ENCODE measurements around the gene LIPG. TPM values are rescaled to one million over a fixed set of nuclear protein-coding genes. Genes with fewer than 3 reads are reported as not detected.

The LIPG gene
- polyA plus RNA-seq, 1 donor (not counting 4 experiments of a cell fraction or from before 2014, with no cell fraction given), result 241 TPM

- no peaks in the 10 kb centered on the region for H3K79me2 ChIP-seq (ENCODE audit: control insufficient read depth, insufficient read depth, low read length)
- H3K9ac ChIP-seq (ENCODE audit: control insufficient read depth, extremely low read depth, insufficient read depth, low read length), result no peak overlapping the region
- H3K27ac ChIP-seq (ENCODE audit: control insufficient read depth, insufficient read depth, low read length), result no peak overlapping the region
- no peak for DNase-seq (ENCODE audit: low read depth, low spot score)
- H3K9me1 ChIP-seq (ENCODE audit: control insufficient read depth, extremely low read depth, insufficient read depth, low read length), result no peaks in the 10 kb centered on the region
- no peak for FAIRE-seq
- H3K27me3 ChIP-seq (ENCODE audit: control insufficient read depth, extremely low read depth, insufficient read depth, low read length), result no peaks in the 10 kb centered on the region
- dilution Hi-C loops (cut with MboI; ENCODE audit: extremely low pct_ligation_motif_present, low sequenced_read_pairs), result no loop called here
- no peaks in the 10 kb centered on the region for H3K4me1 ChIP-seq (ENCODE audit: control insufficient read depth, extremely low read depth, insufficient read depth, low read length)
- no peaks in the 10 kb centered on the region for H3K9me3 ChIP-seq (ENCODE audit: control insufficient read depth, low read depth, low read length)
- no peak for TF ChIP-seq EZH2 (IDR thresholded peaks at IDR 0.05; ENCODE audit: low read length)
- no peak for TF ChIP-seq CTCF (optimal IDR thresholded peaks at IDR 0.05 in 1 of 3, IDR thresholded peaks at IDR 0.05 in 1 of 3, conservative IDR thresholded peaks at IDR 0.05 in 1 of 3; ENCODE audit: extremely low read depth in 1 of 3, insufficient read depth in 2 of 3, low read length in 3 of 3)
- no peak overlapping the region for H3K4me3 ChIP-seq (ENCODE audit: control insufficient read depth in 2 of 3, extremely low read depth in 1 of 3, insufficient read depth in 2 of 3, low read depth in 1 of 3, low read length in 3 of 3)
- H3K4me2 ChIP-seq (ENCODE audit: control insufficient read depth, extremely low read depth, insufficient read depth, low read depth, low read length), result no peak overlapping the region
- no peak overlapping the region for H2AFZ ChIP-seq (ENCODE audit: control insufficient read depth, low read length)
- peaks cover 36 to 54% of the 10 kb centered on the region in 2 experiments for H3K36me3 ChIP-seq (ENCODE audit: control insufficient read depth in 2 of 2, extremely low read depth in 1 of 2, insufficient read depth in 2 of 2, low read length in 2 of 2)
- H4K20me1 ChIP-seq (ENCODE audit: control insufficient read depth, extremely low read depth, insufficient read depth, low read length), result no peaks in the 10 kb centered on the region
Measured at GRCh38 chr18:49591271-49591670, 29.4 kb downstream of the LIPG start.

GRCh38 chr18:49591775-49592174, 29.9 kb downstream of the LIPG start:
- Histone ChIP-seq H2AFZ (ENCODE audit: control insufficient read depth, low read length) (no peak overlapping the region), H4K20me1 (ENCODE audit: control insufficient read depth, extremely low read depth, insufficient read depth, low read length) (no peaks in the 10 kb centered on the region), H3K27me3 (ENCODE audit: control insufficient read depth, extremely low read depth, insufficient read depth, low read length) (no peaks in the 10 kb centered on the region), H3K9me3 (ENCODE audit: control insufficient read depth, low read depth, low read length) (no peaks in the 10 kb centered on the region), H3K4me2 (ENCODE audit: control insufficient read depth, extremely low read depth, insufficient read depth, low read depth, low read length) (no peak overlapping the region), H3K79me2 (ENCODE audit: control insufficient read depth, insufficient read depth, low read length) (no peaks in the 10 kb centered on the region), H3K4me3 (ENCODE audit: control insufficient read depth in 2 of 3, extremely low read depth in 1 of 3, insufficient read depth in 2 of 3, low read depth in 1 of 3, low read length in 3 of 3) (no peak overlapping the region), H3K27ac (ENCODE audit: control insufficient read depth, insufficient read depth, low read length) (no peak overlapping the region), H3K9me1 (ENCODE audit: control insufficient read depth, extremely low read depth, insufficient read depth, low read length) (no peaks in the 10 kb centered on the region), H3K4me1 (ENCODE audit: control insufficient read depth, extremely low read depth, insufficient read depth, low read length) (peaks cover 4% of the 10 kb centered on the region), H3K36me3 (ENCODE audit: control insufficient read depth in 2 of 2, extremely low read depth in 1 of 2, insufficient read depth in 2 of 2, low read length in 2 of 2) (peaks cover 32 to 49% of the 10 kb centered on the region in 2 experiments), H3K9ac (ENCODE audit: control insufficient read depth, extremely low read depth, insufficient read depth, low read length) (no peak overlapping the region)
- no peak for FAIRE-seq
- TF ChIP-seq EZH2 (IDR thresholded peaks at IDR 0.05; ENCODE audit: low read length) (no peak), CTCF (optimal IDR thresholded peaks at IDR 0.05 in 1 of 3, IDR thresholded peaks at IDR 0.05 in 1 of 3, conservative IDR thresholded peaks at IDR 0.05 in 1 of 3; ENCODE audit: extremely low read depth in 1 of 3, insufficient read depth in 2 of 3, low read length in 3 of 3) (no peak)
- dilution Hi-C loops (cut with MboI; ENCODE audit: extremely low pct_ligation_motif_present, low sequenced_read_pairs), result no loop called here
- no peak for DNase-seq (ENCODE audit: low read depth, low spot score)

Data from keratinocyte (primary cell).